ENCODE results near the gene PHF12.
"Not testable (repeated sequence)": the region's sequence is repeated elsewhere in the genome, so short reads cannot be mapped to it uniquely, and the experiment has no call there.

The PHF12 gene

GRCh38 chr17:28900986-28901726, 50.2 kb downstream of the PHF12 start:
- DNase-seq, result no peak

GRCh38 chr17:28899212-28899815, 52.0 kb downstream of the PHF12 start:
- no peak for DNase-seq

GRCh38 chr17:28898527-28898955, 52.8 kb downstream of the PHF12 start:
- no peak for DNase-seq

- no peak for DNase-seq
Observed at GRCh38 chr17:28897769-28898526, 53.4 kb downstream of the PHF12 start.

GRCh38 chr17:28896884-28897768, 54.2 kb downstream of the PHF12 start, which contains the start of gene FLOT2:
Gene FLOT2, minus strand, starts transcription at chr17:28897733. Its CDS starts 159 bp downstream, at chr17:28897574.
- peak; percentile 24 for DNase-seq

GRCh38 chr17:28896491-28896883, 54.8 kb downstream of the PHF12 start:
- DNase-seq, result no peak

- no peak for DNase-seq
Observed at GRCh38 chr17:28895794-28896447, 55.4 kb downstream of the PHF12 start.

- not testable (repeated sequence) for DNase-seq
Observed at GRCh38 chr17:28893248-28894183, 57.8 kb downstream of the PHF12 start.

- DNase-seq, result no peak
Observed at GRCh38 chr17:28892024-28892423, 59.3 kb downstream of the PHF12 start.

GRCh38 chr17:28891201-28891600, 60.1 kb downstream of the PHF12 start:
- DNase-seq, result no peak

- DNase-seq, result no peak
Observed at GRCh38 chr17:28889996-28890395, 61.3 kb downstream of the PHF12 start.

- no peak for DNase-seq
Observed at GRCh38 chr17:28888832-28889231, 62.5 kb downstream of the PHF12 start.

- DNase-seq, result no peak
Observed at GRCh38 chr17:28887871-28888471, 63.3 kb downstream of the PHF12 start.

GRCh38 chr17:28885951-28886350, 65.4 kb downstream of the PHF12 start:
- DNase-seq, result no peak

GRCh38 chr17:28885363-28885762, 66.0 kb downstream of the PHF12 start:
- DNase-seq, result no peak

- no peak for DNase-seq
Observed at GRCh38 chr17:28883967-28884702, 67.2 kb downstream of the PHF12 start.

- DNase-seq, result no peak
Observed at GRCh38 chr17:28882154-28882895, 69.0 kb downstream of the PHF12 start.

GRCh38 chr17:28881533-28882056, 69.7 kb downstream of the PHF12 start:
- DNase-seq, result no peak

GRCh38 chr17:28880572-28880945, 70.8 kb downstream of the PHF12 start:
- DNase-seq, result no peak

All from fibroblast of skin of right quadriceps (primary cell).